GM19238 (cell line): Measurements from ENCODE around the gene PLXND1.

Experiments
- DNase-seq: peaks from one replicate; pipeline ENCODE4 v3.0.0; 2011; ENCODE audit warnings: low spot score; ENCODE audit not compliant: insufficient read length

The PLXND1 gene

GRCh38 chr3:129602309-129602708 is 4.2 kb downstream of the PLXND1 start:
- no peak for DNase-seq

- DNase-seq, result no peak
Observed at GRCh38 chr3:129601713-129602112, 4.8 kb downstream of the PLXND1 start.

GRCh38 chr3:129600348-129600747 is 6.1 kb downstream of the PLXND1 start:
- DNase-seq, result no peak

- DNase-seq, result no peak
Observed at GRCh38 chr3:129599607-129600006, 6.9 kb downstream of the PLXND1 start.

- no peak for DNase-seq
Observed at GRCh38 chr3:129599073-129599472, 7.4 kb downstream of the PLXND1 start.

GRCh38 chr3:129598484-129598883 is 8.0 kb downstream of the PLXND1 start:
- DNase-seq, result no peak

GRCh38 chr3:129598000-129598381 is 8.5 kb downstream of the PLXND1 start:
- DNase-seq, result no peak

- no peak for DNase-seq
Observed at GRCh38 chr3:129597087-129597999, 9.1 kb downstream of the PLXND1 start.

GRCh38 chr3:129596194-129597086 is 10.0 kb downstream of the PLXND1 start:
- no peak for DNase-seq

GRCh38 chr3:129595544-129596193 is 10.8 kb downstream of the PLXND1 start:
- no peak for DNase-seq

- DNase-seq, result no peak
Observed at GRCh38 chr3:129594907-129595390, 11.5 kb downstream of the PLXND1 start.

GRCh38 chr3:129594409-129594808 is 12.1 kb downstream of the PLXND1 start:
- no peak for DNase-seq

GRCh38 chr3:129593595-129594339 is 12.7 kb downstream of the PLXND1 start:
- no peak for DNase-seq

GRCh38 chr3:129593230-129593594 is 13.3 kb downstream of the PLXND1 start:
- DNase-seq, result no peak

GRCh38 chr3:129592381-129593131 is 13.9 kb downstream of the PLXND1 start:
- DNase-seq, result no peak

GRCh38 chr3:129591932-129592331 is 14.5 kb downstream of the PLXND1 start:
- no peak for DNase-seq

- DNase-seq, result no peak
Observed at GRCh38 chr3:129590215-129590614, 16.3 kb downstream of the PLXND1 start.

- DNase-seq, result no peak
Observed at GRCh38 chr3:129587566-129588210, 18.8 kb downstream of the PLXND1 start.

GRCh38 chr3:129586746-129587430 is 19.6 kb downstream of the PLXND1 start:
- DNase-seq, result no peak
